Amygdala (tissue), 56 donors: ENCODE data around the gene ZBTB24.
A peak's percentile ranks its signal among the peaks of the same experiment; 100 is the strongest.

Experiments
- DNase-seq, 56 donors: peaks; one replicate each; lab custom pipeline; 2025; lab: John Stamatoyannopoulos, UW

ZBTB24 gene

GRCh38 chr6:109453594-109454495 lies 29.2 kb downstream of the ZBTB24 start:
- no peak for DNase-seq

- no peak for DNase-seq
These were observed 29.9 kb downstream of the ZBTB24 start for GRCh38 chr6:109453156-109453555.

- DNase-seq, result no peak
These were observed 30.8 kb downstream of the ZBTB24 start for GRCh38 chr6:109452181-109452580.

- no peak for DNase-seq
These were observed 31.6 kb downstream of the ZBTB24 start for GRCh38 chr6:109451376-109451775.

GRCh38 chr6:109450801-109451200 lies 32.2 kb downstream of the ZBTB24 start:
- DNase-seq, result no peak

GRCh38 chr6:109449795-109450673 lies 33.0 kb downstream of the ZBTB24 start:
- no peak for DNase-seq

GRCh38 chr6:109449064-109449794 lies 33.8 kb downstream of the ZBTB24 start:
- DNase-seq, result no peak

GRCh38 chr6:109448615-109449014 lies 34.4 kb downstream of the ZBTB24 start:
- no peak for DNase-seq

GRCh38 chr6:109447878-109448555 lies 35.0 kb downstream of the ZBTB24 start:
- DNase-seq, result no peak

- DNase-seq, result no peak
These were observed 35.9 kb downstream of the ZBTB24 start for GRCh38 chr6:109447087-109447486.

GRCh38 chr6:109446541-109446940 lies 36.5 kb downstream of the ZBTB24 start:
- no peak for DNase-seq

- no peak for DNase-seq
These were observed 36.9 kb downstream of the ZBTB24 start for GRCh38 chr6:109446072-109446471.

GRCh38 chr6:109445382-109445781 lies 37.6 kb downstream of the ZBTB24 start:
- DNase-seq, result no peak

- DNase-seq, result no peak
These were observed 39.5 kb downstream of the ZBTB24 start for GRCh38 chr6:109443425-109443950.

GRCh38 chr6:109442393-109442924 lies 40.6 kb downstream of the ZBTB24 start:
- DNase-seq, result no peak

- DNase-seq, result peak in 4 of 56 donors; percentile 29 to 63 (median 41)
These were observed 41.8 kb downstream of the ZBTB24 start for GRCh38 chr6:109441069-109441816.

- DNase-seq, result peak in 54 of 56 donors; percentile 35 to 90 (median 73)
These were observed 42.5 kb downstream of the ZBTB24 start, which contains the start of the genes PPIL6 and SMPD2 for GRCh38 chr6:109440331-109441068. Gene PPIL6 (minus strand): TSS chr6:109440628. CDS start chr6:109440590, 38 bp downstream. Gene SMPD2 (plus strand): TSS chr6:109440724. CDS start chr6:109441122, 398 bp downstream.

- DNase-seq, result no peak
These were observed 47.0 kb downstream of the ZBTB24 start for GRCh38 chr6:109436041-109436440.
